OCI-LY7 (cell line): ENCODE results near the gene ADAMTS17. TPM values are rescaled to one million over a fixed set of nuclear protein-coding genes. Genes with fewer than 3 reads are reported as not detected.

Experiments
- BruUV-seq: library from RNA; stranded (reverse); fragments of 400-500 nt; replicated peaks from 2 replicates; lab custom pipeline; 2021; lab: Mats Ljungman, UMichigan
- CTCF ChIA-PET: fragments of 300-600 bp; sonication (Branson Sonifier 250); formaldehyde crosslinking; loops from one replicate; lab custom pipeline; 2022; ENCODE audit warnings: antibody characterized with exemption; ENCODE audit not compliant: unreplicated experiment; lab: Charles Lee
- POLR2A ChIA-PET: fragments of 300-600 bp; sonication (Branson Sonifier 250); formaldehyde crosslinking; loops from one replicate; lab custom pipeline; 2022; ENCODE audit warnings: antibody characterized with exemption; lab: Charles Lee
- DNase-seq: peaks from one replicate; pipeline ENCODE4 v3.0.0-alpha.2; 2015; ENCODE audit warnings: low spot score
- H2AFZ ChIP-seq: fragments of 200-600 bp; sonication (generic), shearing (Covaris generic); 2 replicates; pipeline ENCODE4 v1.6.1; 2014; ENCODE audit warnings: mild to moderate bottlenecking, antibody characterized with exemption, low read length, moderate library complexity
- H3K27ac ChIP-seq: fragments of 200-600 bp; sonication (generic); 2 replicates; pipeline ENCODE4 v1.5.1; 2014; ENCODE audit warnings: mixed run types, low read depth, mild to moderate bottlenecking, moderate library complexity, low read length, inconsistent platforms; ENCODE audit not compliant: poor library complexity, severe bottlenecking
- H3K36me3 ChIP-seq: fragments of 200-600 bp; sonication (generic); 2 replicates; pipeline ENCODE4 v1.6.1; 2014; ENCODE audit warnings: mild to moderate bottlenecking, antibody characterized with exemption, low read length, moderate library complexity, mixed read lengths; ENCODE audit not compliant: insufficient read depth
- H3K4me1 ChIP-seq: fragments of 200-600 bp; sonication (generic); 2 replicates; pipeline ENCODE4 v1.5.1; 2014; ENCODE audit warnings: mild to moderate bottlenecking, low read length; ENCODE audit not compliant: insufficient read depth, poor library complexity, severe bottlenecking
- H3K4me2 ChIP-seq: fragments of 200-600 bp; sonication (generic); 2 replicates; pipeline ENCODE4 v1.6.1; 2014; ENCODE audit warnings: mild to moderate bottlenecking, low read length
- H3K4me3 ChIP-seq: fragments of 200-600 bp; sonication (generic); 2 replicates; pipeline ENCODE4 v1.5.1; 2014; ENCODE audit warnings: mild to moderate bottlenecking, low read depth, low read length; ENCODE audit not compliant: poor library complexity, severe bottlenecking
- H3K79me2 ChIP-seq: fragments of 200-600 bp; sonication (generic); 2 replicates; pipeline ENCODE4 v1.6.1; 2016; ENCODE audit warnings: low read depth, mild to moderate bottlenecking, low read length, moderate library complexity, mixed read lengths; ENCODE audit not compliant: insufficient read depth
- H3K9me2 ChIP-seq: fragments of 200-600 bp; sonication (generic); 2 replicates; pipeline ENCODE4 v1.6.1; 2016; ENCODE audit warnings: mild to moderate bottlenecking, low read length, mixed read lengths; ENCODE audit not compliant: insufficient read depth
- H3K9me3 ChIP-seq: fragments of 200-600 bp; sonication (generic); 2 replicates; pipeline ENCODE4 v1.6.1; 2014; ENCODE audit warnings: mild to moderate bottlenecking, mixed run types, low read length, mixed read lengths
- H4K20me1 ChIP-seq: fragments of 200-600 bp; sonication (generic); 2 replicates; pipeline ENCODE4 v1.6.1; 2014; ENCODE audit warnings: mild to moderate bottlenecking, antibody characterized with exemption, low read length, moderate library complexity, mixed read lengths; ENCODE audit not compliant: insufficient read depth
- EZH2phosphoT487 ChIP-seq: fragments of 200-600 bp; sonication (generic); IDR thresholded peaks from 2 replicates; pipeline ENCODE4 v1.6.1; 2018; ENCODE audit warnings: low read depth, borderline replicate concordance, mild to moderate bottlenecking, mixed run types, antibody characterized with exemption, low read length, moderate library complexity, mixed read lengths
- intact Hi-C: fragments of 100-400 bp; cut with micrococcal nuclease; formaldehyde crosslinking; loops from one replicate; pipeline ENCODE4 v1.10.0; 2022; ENCODE audit not compliant: unreplicated experiment
- total RNA-seq, 2 experiments: library from RNA; depleted of rRNA in 1 of 2; stranded (reverse); fragments of >200 nt in 1 of 2; shearing (Covaris generic) in 1 of 2; gene quantifications; 2 replicates each; pipeline ENCODE4 v1.2.3, GENCODE V29; 2014 to 2022
- TF ChIP-seq, protein P1 (sequence below): fragments of 200-600 bp; sonication (generic); conservative IDR thresholded peaks from 2 replicates; pipeline ENCODE4 v1.5.1; 2014; ENCODE audit warnings: mild to moderate bottlenecking, antibody characterized with exemption, low read length, moderate library complexity, mixed read lengths

The ADAMTS17 gene
- total RNA-seq, 2 experiments from 2014 or later = not detected

DNA sequence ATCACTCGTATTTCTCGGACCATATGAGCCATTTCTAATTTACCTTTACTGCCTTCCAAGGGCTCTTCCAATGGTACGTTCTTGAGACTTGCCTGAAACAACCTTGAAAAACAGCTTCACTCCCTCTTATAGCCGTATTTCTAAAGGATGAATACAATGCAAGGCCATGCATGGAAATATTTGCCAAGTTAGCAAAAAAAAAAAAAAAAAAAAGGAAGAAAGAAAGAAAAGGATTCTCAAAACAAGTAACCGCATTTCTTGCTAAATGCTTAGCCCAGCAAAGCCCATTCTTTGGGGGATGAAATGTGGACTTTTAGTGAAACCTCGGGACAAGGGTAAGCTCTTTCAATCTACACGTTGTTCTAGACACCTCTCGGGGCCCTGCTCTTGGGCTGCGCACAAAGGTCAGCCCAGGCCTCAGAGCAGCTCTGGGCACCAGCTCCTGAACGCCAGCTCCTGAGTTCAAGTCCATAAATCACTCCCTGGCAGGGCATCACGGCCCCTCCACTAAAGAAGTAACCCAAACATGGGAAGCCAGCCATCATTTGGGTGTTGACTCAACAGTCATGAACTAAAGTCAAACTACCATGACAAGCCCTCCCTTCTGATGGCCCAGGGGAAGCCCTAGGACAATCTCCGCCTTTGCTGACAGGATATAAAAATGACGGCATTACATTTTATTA lies 132.7 kb downstream of the ADAMTS17 start:
- H3K9me2 ChIP-seq = no peaks in the 10 kb centered on the region
- H3K9me3 ChIP-seq = no peaks in the 10 kb centered on the region
- CTCF ChIA-PET = no interaction called here
- H3K4me3 ChIP-seq = no peak overlapping the region
- no peaks in the 10 kb centered on the region for H3K79me2 ChIP-seq
- POLR2A ChIA-PET = no interaction called here
- no peak overlapping the region for H3K4me2 ChIP-seq
- H3K27ac ChIP-seq = no peak overlapping the region
- no peaks in the 10 kb centered on the region for H3K4me1 ChIP-seq
- no peaks in the 10 kb centered on the region for H3K36me3 ChIP-seq
- no peak overlapping the region for H2AFZ ChIP-seq
- no peak for DNase-seq
- intact Hi-C loops = loop anchor here (10.0 kb wide), 1 partner anchor 126 kb away; no protein-coding TSS in a partner anchor
- H4K20me1 ChIP-seq = no peaks in the 10 kb centered on the region
- TF ChIP-seq, protein P1, sequence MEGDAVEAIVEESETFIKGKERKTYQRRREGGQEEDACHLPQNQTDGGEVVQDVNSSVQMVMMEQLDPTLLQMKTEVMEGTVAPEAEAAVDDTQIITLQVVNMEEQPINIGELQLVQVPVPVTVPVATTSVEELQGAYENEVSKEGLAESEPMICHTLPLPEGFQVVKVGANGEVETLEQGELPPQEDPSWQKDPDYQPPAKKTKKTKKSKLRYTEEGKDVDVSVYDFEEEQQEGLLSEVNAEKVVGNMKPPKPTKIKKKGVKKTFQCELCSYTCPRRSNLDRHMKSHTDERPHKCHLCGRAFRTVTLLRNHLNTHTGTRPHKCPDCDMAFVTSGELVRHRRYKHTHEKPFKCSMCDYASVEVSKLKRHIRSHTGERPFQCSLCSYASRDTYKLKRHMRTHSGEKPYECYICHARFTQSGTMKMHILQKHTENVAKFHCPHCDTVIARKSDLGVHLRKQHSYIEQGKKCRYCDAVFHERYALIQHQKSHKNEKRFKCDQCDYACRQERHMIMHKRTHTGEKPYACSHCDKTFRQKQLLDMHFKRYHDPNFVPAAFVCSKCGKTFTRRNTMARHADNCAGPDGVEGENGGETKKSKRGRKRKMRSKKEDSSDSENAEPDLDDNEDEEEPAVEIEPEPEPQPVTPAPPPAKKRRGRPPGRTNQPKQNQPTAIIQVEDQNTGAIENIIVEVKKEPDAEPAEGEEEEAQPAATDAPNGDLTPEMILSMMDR = no peak
- TF ChIP-seq EZH2phosphoT487 = no peak
- BruUV-seq = no TSS peak

DNA sequence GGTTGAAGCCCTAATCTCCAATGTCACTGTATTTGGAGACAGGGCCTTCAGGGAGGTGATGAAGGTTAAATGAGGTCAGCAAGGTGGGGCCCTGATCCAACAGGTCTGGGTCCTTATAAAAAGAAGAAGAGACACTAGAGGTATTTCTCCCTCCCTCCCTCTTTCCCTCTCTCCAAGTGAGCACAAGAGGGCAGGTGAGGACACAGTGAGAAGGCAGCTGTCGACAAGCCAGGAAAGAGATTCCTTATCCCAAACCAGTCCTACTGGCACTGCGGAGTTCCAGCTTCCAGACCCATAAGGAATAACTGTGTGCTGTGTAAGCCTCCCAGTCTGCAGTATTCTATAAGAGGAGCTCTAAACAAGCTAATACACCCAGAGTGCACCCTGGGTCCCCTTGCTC lies 134.7 kb downstream of the ADAMTS17 start:
- H3K4me1 ChIP-seq = peaks cover 9% of the 10 kb centered on the region
- H3K4me3 ChIP-seq = no peak overlapping the region
- H3K4me2 ChIP-seq = no peak overlapping the region
- H3K9me3 ChIP-seq = no peaks in the 10 kb centered on the region
- H3K9me2 ChIP-seq = no peaks in the 10 kb centered on the region
- ChIA-PET CTCF (no interaction called here), POLR2A (no interaction called here)
- H3K36me3 ChIP-seq = no peaks in the 10 kb centered on the region
- no peak for DNase-seq
- TF ChIP-seq, protein P1 = no peak
- no peak for TF ChIP-seq EZH2phosphoT487
- H4K20me1 ChIP-seq = no peaks in the 10 kb centered on the region
- H2AFZ ChIP-seq = no peak overlapping the region
- no peaks in the 10 kb centered on the region for H3K79me2 ChIP-seq
- H3K27ac ChIP-seq = no peak overlapping the region
- no TSS peak for BruUV-seq
- intact Hi-C loops = loop anchor here (10.0 kb wide), 1 partner anchor 128 kb away; no protein-coding TSS in a partner anchor

DNA sequence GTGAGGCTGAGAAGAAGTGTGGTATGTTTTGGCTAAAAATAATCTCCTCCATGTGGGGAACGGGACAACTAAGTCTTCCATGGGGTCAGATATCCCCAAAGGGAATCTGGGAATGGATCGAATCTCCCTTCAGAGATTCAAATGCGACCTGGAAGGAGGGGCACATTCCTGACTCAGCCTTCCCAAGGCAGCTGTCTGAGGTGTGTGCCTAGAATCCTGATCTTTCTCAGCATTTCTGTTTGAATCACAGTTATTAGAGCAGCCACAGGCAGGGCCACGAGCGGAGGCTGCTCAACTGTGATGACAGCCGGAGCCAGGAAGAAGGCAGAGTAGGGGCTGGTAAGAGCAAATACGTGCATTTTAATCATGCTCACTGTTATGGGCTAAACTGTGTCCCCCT lies 135.1 kb downstream of the ADAMTS17 start:
- peaks cover 13% of the 10 kb centered on the region for H3K4me1 ChIP-seq
- no peak for DNase-seq
- ChIA-PET CTCF (no interaction called here), POLR2A (no interaction called here)
- no peaks in the 10 kb centered on the region for H3K79me2 ChIP-seq
- no TSS peak for BruUV-seq
- H3K36me3 ChIP-seq = no peaks in the 10 kb centered on the region
- TF ChIP-seq EZH2phosphoT487 = no peak
- TF ChIP-seq, protein P1 = no peak
- H2AFZ ChIP-seq = no peak overlapping the region
- no peaks in the 10 kb centered on the region for H3K9me3 ChIP-seq
- no peaks in the 10 kb centered on the region for H4K20me1 ChIP-seq
- H3K27ac ChIP-seq = no peak overlapping the region
- no peak overlapping the region for H3K4me2 ChIP-seq
- H3K4me3 ChIP-seq = no peak overlapping the region
- intact Hi-C loops = loop anchor here (10.0 kb wide), 1 partner anchor 128 kb away; no protein-coding TSS in a partner anchor
- no peaks in the 10 kb centered on the region for H3K9me2 ChIP-seq
